ENCODE data around the gene ASF1B. TPM values are rescaled to one million over a fixed set of nuclear protein-coding genes. Genes with fewer than 3 reads are reported as not detected.

The ASF1B gene
- total and polyA plus RNA-seq, 12 donors, result 0.17 to 5.6 (median 0.63) TPM

DNA sequence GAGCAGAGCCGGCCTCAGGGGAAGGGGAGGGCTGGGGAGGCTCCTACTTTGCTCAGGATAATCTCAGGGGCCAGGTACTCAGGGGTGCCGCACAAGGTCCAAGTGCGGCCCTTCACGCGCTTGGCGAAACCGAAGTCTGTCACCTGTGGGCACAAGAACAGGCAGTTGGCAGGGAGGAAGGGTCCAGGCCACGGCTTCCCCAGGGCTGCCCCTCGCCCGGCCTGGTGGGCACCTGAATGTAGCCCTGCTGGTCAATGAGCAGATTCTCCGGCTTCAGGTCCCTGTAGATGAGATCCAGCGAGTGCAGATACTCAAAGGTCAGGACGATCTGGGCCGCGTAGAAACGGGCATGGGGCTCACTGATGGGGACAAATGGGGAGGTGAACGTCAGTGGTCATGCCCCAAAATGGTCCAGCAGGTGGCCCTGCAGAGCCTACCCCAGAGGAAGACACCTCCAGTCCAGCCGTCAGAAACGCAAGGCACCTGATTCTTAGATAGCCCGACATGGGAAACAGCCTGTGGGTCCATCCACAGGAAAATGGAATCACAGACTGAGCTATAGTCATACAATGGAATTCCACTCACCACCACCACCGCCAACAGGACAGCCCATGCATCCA lies 38.7 kb downstream of the ASF1B start:
- peaks cover 0 to 88% (median 56%) of the 10 kb centered on the region in 9 donors for H3K36me3 ChIP-seq
- WGBS, 2 donors, result 72 to 76% methylated on average over 21 of the region's 21 CpGs
- H3K4me3 ChIP-seq, result no peak overlapping the region
- DNase-seq, result no peak
- ATAC-seq, result peak in 4 of 8 donors; percentile 2 to 58 (median 29)
- peaks cover 0 to 12% (median 8%) of the 10 kb centered on the region in 11 donors for H3K9me3 ChIP-seq
- no peaks in the 10 kb centered on the region for H3K27me3 ChIP-seq
- intact Hi-C loops (cut with DNase I), result no loop called here
- TF ChIP-seq, protein P1, sequence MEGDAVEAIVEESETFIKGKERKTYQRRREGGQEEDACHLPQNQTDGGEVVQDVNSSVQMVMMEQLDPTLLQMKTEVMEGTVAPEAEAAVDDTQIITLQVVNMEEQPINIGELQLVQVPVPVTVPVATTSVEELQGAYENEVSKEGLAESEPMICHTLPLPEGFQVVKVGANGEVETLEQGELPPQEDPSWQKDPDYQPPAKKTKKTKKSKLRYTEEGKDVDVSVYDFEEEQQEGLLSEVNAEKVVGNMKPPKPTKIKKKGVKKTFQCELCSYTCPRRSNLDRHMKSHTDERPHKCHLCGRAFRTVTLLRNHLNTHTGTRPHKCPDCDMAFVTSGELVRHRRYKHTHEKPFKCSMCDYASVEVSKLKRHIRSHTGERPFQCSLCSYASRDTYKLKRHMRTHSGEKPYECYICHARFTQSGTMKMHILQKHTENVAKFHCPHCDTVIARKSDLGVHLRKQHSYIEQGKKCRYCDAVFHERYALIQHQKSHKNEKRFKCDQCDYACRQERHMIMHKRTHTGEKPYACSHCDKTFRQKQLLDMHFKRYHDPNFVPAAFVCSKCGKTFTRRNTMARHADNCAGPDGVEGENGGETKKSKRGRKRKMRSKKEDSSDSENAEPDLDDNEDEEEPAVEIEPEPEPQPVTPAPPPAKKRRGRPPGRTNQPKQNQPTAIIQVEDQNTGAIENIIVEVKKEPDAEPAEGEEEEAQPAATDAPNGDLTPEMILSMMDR (IDR thresholded peaks at IDR 0.05), result peak in 8 of 9 donors; percentile 15 to 44 (median 30)
- H3K4me1 ChIP-seq, result peaks cover 0 to 14% (median 10%) of the 10 kb centered on the region in 9 donors
- H3K27ac ChIP-seq, result peak overlapping the region in 3 of 10 donors; percentile 26 to 45 (median 26)

DNA sequence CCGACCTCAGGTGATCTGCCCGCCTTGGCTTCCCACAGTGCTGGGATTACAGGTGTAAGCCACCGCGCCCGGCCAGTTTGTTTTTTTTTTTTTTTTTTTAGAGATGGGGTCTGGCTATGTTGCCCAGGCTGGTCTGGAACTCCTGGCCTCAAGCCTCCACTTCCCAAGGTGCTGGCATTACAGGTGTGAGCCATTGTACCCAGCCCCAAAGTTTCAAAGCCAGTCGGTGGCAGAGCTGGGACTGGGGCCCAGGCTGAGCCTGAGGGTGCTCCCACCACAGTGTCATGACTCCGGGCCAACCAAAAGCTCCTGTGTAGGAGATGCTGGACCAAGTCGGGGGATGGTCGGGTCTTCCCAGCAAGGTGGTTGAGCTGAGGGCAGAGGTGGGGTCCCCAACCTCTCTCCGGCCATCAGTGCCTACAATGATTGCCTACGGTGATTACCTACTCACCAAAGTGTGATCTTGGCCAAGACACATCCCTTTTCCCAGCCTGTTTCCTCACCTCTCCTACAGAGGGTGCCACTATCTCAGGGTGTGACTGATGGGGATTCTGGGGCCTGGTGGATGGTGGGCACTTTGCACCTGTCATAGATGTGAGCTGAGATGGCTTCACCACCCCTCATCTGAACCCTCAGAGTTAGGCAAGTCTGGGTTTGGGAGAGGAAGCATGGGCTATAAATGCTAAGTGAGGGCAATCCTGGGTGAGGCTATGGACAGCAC lies 40.0 kb downstream of the ASF1B start:
- WGBS, 2 donors, result 93 to 94% methylated on average over 11 of the region's 11 CpGs
- TF ChIP-seq, protein P1 (IDR thresholded peaks at IDR 0.05), result peak in 3 of 9 donors; percentile 9 to 22 (median 16)
- no peak overlapping the region for H3K4me3 ChIP-seq
- H3K9me3 ChIP-seq, result peaks cover 0 to 12% (median 8%) of the 10 kb centered on the region in 11 donors
- intact Hi-C loops (cut with DNase I), result no loop called here
- H3K27me3 ChIP-seq, result no peaks in the 10 kb centered on the region
- H3K36me3 ChIP-seq, result peaks cover 0 to 76% (median 45%) of the 10 kb centered on the region in 9 donors
- ATAC-seq, result peak in 2 of 8 donors; percentile 15 to 16
- peaks cover 0 to 11% (median 7%) of the 10 kb centered on the region in 9 donors for H3K4me1 ChIP-seq
- H3K27ac ChIP-seq, result no peak overlapping the region
- no peak for DNase-seq

DNA sequence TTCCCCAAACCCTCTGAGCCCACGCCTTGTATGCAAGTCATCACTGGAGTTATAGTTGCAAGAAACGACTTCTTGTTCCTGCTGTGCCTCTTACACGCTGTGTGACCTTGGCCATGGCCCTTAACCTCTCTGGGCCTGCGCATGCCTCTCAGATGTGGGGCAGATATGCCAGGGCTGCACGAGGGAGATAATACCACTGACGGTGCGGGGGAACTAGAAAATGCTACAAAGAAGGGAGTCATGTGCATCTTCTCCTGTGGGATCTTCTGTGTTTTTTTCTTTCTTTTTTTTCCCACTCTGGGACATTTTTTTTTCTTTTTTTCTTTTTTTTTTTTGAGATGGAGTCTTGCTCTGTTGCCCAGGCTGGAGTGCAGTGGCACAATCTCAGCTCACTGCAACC lies 41.5 kb downstream of the ASF1B start:
- peaks cover 0 to 60% (median 29%) of the 10 kb centered on the region in 9 donors for H3K36me3 ChIP-seq
- peaks cover 0 to 13% (median 8%) of the 10 kb centered on the region in 9 donors for H3K4me1 ChIP-seq
- DNase-seq (no peak), ATAC-seq (no peak)
- intact Hi-C loops (cut with DNase I), result loop anchor here in 1 of 10 donors (5.0 kb wide), 1 partner anchor 42 kb away; the partner anchor contains the start of gene ASF1B
- H3K4me3 ChIP-seq, result no peak overlapping the region
- H3K9me3 ChIP-seq, result peaks cover 0 to 12% (median 8%) of the 10 kb centered on the region in 11 donors
- H3K27ac ChIP-seq, result no peak overlapping the region
- 84 to 85% methylated on average over 7 of the region's 7 CpGs for WGBS, 2 donors
- no peaks in the 10 kb centered on the region for H3K27me3 ChIP-seq
- TF ChIP-seq, protein P1 (IDR thresholded peaks at IDR 0.05), result no peak

DNA sequence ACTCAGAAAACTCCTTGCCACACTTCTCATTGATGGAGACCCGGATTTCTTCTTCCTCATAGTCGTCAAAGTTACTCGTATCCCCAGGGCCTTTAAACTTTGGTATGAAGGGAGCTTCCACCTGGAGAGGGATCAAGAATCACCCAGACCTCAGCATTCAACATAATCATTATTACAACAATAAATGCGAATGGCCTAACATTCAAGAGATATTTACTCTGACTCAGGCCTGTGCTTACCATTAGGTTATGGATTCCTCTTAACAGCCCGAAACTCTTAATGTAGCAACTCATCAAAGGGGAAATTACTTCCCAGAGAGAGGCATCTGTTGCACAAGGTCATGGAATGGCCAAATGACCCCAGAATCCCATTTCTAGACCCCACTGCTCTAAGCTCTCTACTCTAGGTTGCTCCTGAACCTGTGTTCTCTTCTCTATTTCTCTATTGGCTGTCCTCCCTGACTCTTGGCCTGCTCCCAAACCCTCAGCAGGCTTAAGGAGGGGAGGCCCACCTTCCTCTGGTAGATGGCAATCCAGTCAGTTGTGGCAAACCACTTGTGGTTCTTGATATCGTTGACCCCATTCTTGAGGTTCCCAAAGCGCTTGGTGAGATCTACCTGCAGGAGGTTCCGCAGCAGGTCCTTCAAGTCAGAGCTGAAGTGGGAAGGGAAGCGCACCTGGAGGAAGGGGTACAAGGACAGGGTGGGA lies 43.1 kb downstream of the ASF1B start:
- H3K4me3 ChIP-seq, result no peak overlapping the region
- peak overlapping the region in 1 of 10 donors; percentile 10 for H3K27ac ChIP-seq
- H3K9me3 ChIP-seq, result peaks cover 0 to 12% (median 8%) of the 10 kb centered on the region in 11 donors
- intact Hi-C loops (cut with DNase I), result loop anchor here in 1 of 10 donors (5.0 kb wide), 1 partner anchor 44 kb away; the partner anchor contains the start of gene ASF1B
- TF ChIP-seq, protein P1 (IDR thresholded peaks at IDR 0.05), result no peak
- DNase-seq, result no peak
- WGBS, 2 donors, result 98 to 99% methylated on average over 9 of the region's 9 CpGs
- peaks cover 0 to 22% (median 16%) of the 10 kb centered on the region in 9 donors for H3K4me1 ChIP-seq
- no peak for ATAC-seq
- H3K27me3 ChIP-seq, result no peaks in the 10 kb centered on the region
- peaks cover 0 to 53% (median 26%) of the 10 kb centered on the region in 9 donors for H3K36me3 ChIP-seq

All from heart right ventricle (tissue), 16 donors.